DOHH2 (cell line): ENCODE data around the gene LRRC41.

Source experiments
- H3F3A ChIP-seq: fragments of 200-600 bp; sonication (generic), shearing (Covaris generic); 2 replicates; pipeline ENCODE4 v1.6.0; 2016; ENCODE audit warnings: antibody characterized with exemption, mild to moderate bottlenecking; ENCODE audit not compliant: control insufficient read depth, insufficient read depth
- H3K27ac ChIP-seq: fragments of 200-600 bp; sonication (generic); 2 replicates; pipeline ENCODE4 v1.5.1; 2014; ENCODE audit warnings: low read depth, mild to moderate bottlenecking, low read length, moderate library complexity
- H3K27me3 ChIP-seq: fragments of 200-600 bp; sonication (generic); 2 replicates; pipeline ENCODE4 v1.6.1; 2014; ENCODE audit warnings: mild to moderate bottlenecking, low read length, mixed read lengths; ENCODE audit not compliant: control insufficient read depth
- H3K36me3 ChIP-seq: fragments of 200-600 bp; sonication (generic); 2 replicates; pipeline ENCODE4 v1.6.1; 2014; ENCODE audit warnings: mild to moderate bottlenecking, low read length, moderate library complexity, mixed read lengths; ENCODE audit not compliant: control insufficient read depth
- H3K4me1 ChIP-seq: fragments of 200-600 bp; sonication (generic); 2 replicates; pipeline ENCODE4 v1.6.1; 2014; ENCODE audit warnings: mild to moderate bottlenecking, low read length, mixed read lengths; ENCODE audit not compliant: control insufficient read depth
- H3K4me2 ChIP-seq: fragments of 200-600 bp; sonication (generic); 2 replicates; pipeline ENCODE4 v1.6.0; 2014; ENCODE audit warnings: mild to moderate bottlenecking, low read length, moderate library complexity
- H3K4me3 ChIP-seq: fragments of 200-600 bp; sonication (generic); 2 replicates; pipeline ENCODE4 v1.5.1; 2014; ENCODE audit warnings: mild to moderate bottlenecking, low read length, mixed read lengths
- H3K79me2 ChIP-seq: fragments of 200-600 bp; sonication (generic); 2 replicates; pipeline ENCODE4 v1.6.1; 2014; ENCODE audit warnings: mild to moderate bottlenecking, low read length, mixed read lengths; ENCODE audit not compliant: control insufficient read depth
- H3K9me2 ChIP-seq: fragments of 200-600 bp; sonication (generic); replicated peaks from 2 replicates; pipeline ENCODE4 v1.6.1; 2014; ENCODE audit warnings: mild to moderate bottlenecking, low read length, mixed read lengths; ENCODE audit not compliant: control insufficient read depth
- H3K9me3 ChIP-seq: fragments of 200-600 bp; sonication (generic); 2 replicates; pipeline ENCODE4 v1.6.1; 2014; ENCODE audit warnings: antibody characterized with exemption, low read length, mixed read lengths; ENCODE audit not compliant: control insufficient read depth, insufficient read depth
- H4K20me1 ChIP-seq: fragments of 200-600 bp; sonication (generic); 2 replicates; pipeline ENCODE4 v1.6.0; 2014; ENCODE audit warnings: low read depth, mild to moderate bottlenecking, antibody characterized with exemption, low read length, moderate library complexity; ENCODE audit not compliant: control insufficient read depth, insufficient read depth
- CTCF ChIP-seq: fragments of 200-600 bp; sonication (generic); IDR thresholded peaks from one replicate; pipeline ENCODE4 v1.5.1; 2014; ENCODE audit warnings: antibody characterized with exemption, mild to moderate bottlenecking, low read depth, low read length; ENCODE audit not compliant: poor library complexity, severe bottlenecking
- EZH2phosphoT487 ChIP-seq: fragments of 200-600 bp; sonication (generic); IDR thresholded peaks from 2 replicates; pipeline ENCODE4 v1.6.1; 2017; ENCODE audit warnings: borderline replicate concordance, mild to moderate bottlenecking, antibody characterized with exemption, low read length, moderate library complexity, mixed read lengths

The LRRC41 gene

GRCh38 chr1:46344481-46344880 is 41.1 kb upstream of the LRRC41 start:
- Histone ChIP-seq H3K79me2 (peaks cover 63% of the 10 kb centered on the region), H3F3A (peaks cover 16% of the 10 kb centered on the region), H3K4me1 (peaks cover 40% of the 10 kb centered on the region), H3K4me3 (no peak overlapping the region), H3K36me3 (peaks cover 76% of the 10 kb centered on the region), H3K27me3 (no peaks in the 10 kb centered on the region), H3K27ac (no peak overlapping the region), H3K9me2 (no peaks in the 10 kb centered on the region), H4K20me1 (0 out of 2 replicates have a peak, but pooled peaks cover 3% of the 10 kb centered on the region), H3K9me3 (no peaks in the 10 kb centered on the region; the same call in 1 of the 2 replicates), H3K4me2 (no peak overlapping the region)
- TF ChIP-seq CTCF (no peak), EZH2phosphoT487 (no peak)

DNA sequence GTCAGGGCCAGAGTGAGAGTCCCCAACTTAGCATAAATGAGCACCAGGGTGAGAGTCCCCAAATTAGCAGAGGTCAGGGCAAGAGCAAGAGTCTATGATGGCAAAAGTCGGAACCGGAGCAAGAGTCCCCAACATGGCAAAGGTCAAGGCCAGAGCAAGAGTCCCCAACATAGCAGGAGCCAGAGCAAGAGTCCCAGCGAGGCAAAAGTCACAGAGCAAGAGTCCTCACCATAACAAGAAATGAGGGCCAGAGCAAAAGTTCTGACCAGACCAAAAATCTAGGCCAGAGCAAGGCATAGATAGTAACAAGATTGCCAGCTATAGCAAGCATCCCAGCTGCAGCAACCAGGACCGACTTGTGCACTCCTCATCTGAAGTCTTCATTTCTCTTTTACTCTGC is 40.3 kb upstream of the LRRC41 start:
- Histone ChIP-seq H3K4me3 (no peak overlapping the region), H3K9me3 (no peaks in the 10 kb centered on the region; the same call in 1 of the 2 replicates), H3K36me3 (peaks cover 69% of the 10 kb centered on the region), H3K27ac (no peak overlapping the region), H4K20me1 (0 out of 2 replicates have a peak, but pooled peaks cover 3% of the 10 kb centered on the region), H3K9me2 (no peaks in the 10 kb centered on the region), H3K4me2 (no peak overlapping the region), H3F3A (peaks cover 23% of the 10 kb centered on the region), H3K4me1 (peaks cover 44% of the 10 kb centered on the region), H3K27me3 (no peaks in the 10 kb centered on the region), H3K79me2 (peaks cover 59% of the 10 kb centered on the region)
- no peak for TF ChIP-seq EZH2phosphoT487
- TF ChIP-seq CTCF = no peak

GRCh38 chr1:46343351-46343695 is 39.9 kb upstream of the LRRC41 start:
- Histone ChIP-seq H3K9me2 (no peaks in the 10 kb centered on the region), H4K20me1 (0 out of 2 replicates have a peak, but pooled peaks cover 3% of the 10 kb centered on the region), H3K9me3 (no peaks in the 10 kb centered on the region; the same call in 1 of the 2 replicates), H3K4me1 (peaks cover 44% of the 10 kb centered on the region), H3K27me3 (no peaks in the 10 kb centered on the region), H3K27ac (no peak overlapping the region), H3K79me2 (peaks cover 55% of the 10 kb centered on the region), H3F3A (peaks cover 25% of the 10 kb centered on the region), H3K36me3 (peaks cover 65% of the 10 kb centered on the region), H3K4me3 (no peak overlapping the region), H3K4me2 (no peak overlapping the region)
- TF ChIP-seq CTCF = no peak
- no peak for TF ChIP-seq EZH2phosphoT487
